ENCODE measurements around the gene RSKR.
A peak's percentile ranks its signal among the peaks of the same experiment; 100 is the strongest.
"Not testable (repeated sequence)": the region's sequence is repeated elsewhere in the genome, so short reads cannot be mapped to it uniquely, and the experiment has no call there.

The RSKR gene

DNA sequence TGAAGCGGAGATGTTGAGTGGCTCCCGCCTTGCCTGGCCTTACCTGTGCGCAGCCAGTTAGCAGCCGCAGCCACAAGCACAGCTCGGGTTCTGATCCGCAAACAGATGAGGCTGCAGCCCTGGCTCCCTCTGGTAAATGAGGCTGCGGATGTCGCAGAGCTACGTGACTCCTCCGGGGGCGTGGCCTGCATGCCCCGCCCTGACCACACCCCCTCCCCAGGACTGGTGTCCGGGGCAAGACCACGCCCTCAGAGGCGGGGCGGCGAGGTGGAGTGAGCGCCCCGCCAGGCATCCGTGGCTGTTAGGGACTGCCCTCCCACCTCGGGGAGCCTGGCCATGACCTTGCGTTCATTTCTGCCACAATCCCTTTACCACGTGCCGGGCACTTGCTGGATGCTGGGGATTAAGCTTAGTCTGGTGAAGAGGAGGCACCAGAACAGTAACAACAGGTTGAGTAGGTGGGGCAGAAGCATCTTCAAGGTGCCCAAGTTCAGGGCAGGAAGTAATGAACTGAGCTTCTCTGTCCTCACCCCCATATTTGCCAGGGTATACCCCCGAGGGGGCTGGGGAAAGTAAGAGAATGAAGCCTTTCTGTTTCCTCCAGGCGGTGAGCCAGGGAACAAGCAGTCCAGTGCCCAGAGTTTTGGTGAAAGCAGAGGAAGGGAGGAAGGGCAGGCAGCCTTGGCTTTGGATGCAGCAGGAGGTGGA, 37.1 kb downstream of the RSKR start, which contains the start of gene ALDOC:
Gene ALDOC (minus strand): TSS at position 138 of the 708 bp plus-strand sequence. CDS start 1,363 bp downstream, outside the sequence.
- DNase-seq: peak; percentile 97

GRCh38 chr17:28576016-28576415, 38.0 kb downstream of the RSKR start:
- not testable (repeated sequence) for DNase-seq

DNA sequence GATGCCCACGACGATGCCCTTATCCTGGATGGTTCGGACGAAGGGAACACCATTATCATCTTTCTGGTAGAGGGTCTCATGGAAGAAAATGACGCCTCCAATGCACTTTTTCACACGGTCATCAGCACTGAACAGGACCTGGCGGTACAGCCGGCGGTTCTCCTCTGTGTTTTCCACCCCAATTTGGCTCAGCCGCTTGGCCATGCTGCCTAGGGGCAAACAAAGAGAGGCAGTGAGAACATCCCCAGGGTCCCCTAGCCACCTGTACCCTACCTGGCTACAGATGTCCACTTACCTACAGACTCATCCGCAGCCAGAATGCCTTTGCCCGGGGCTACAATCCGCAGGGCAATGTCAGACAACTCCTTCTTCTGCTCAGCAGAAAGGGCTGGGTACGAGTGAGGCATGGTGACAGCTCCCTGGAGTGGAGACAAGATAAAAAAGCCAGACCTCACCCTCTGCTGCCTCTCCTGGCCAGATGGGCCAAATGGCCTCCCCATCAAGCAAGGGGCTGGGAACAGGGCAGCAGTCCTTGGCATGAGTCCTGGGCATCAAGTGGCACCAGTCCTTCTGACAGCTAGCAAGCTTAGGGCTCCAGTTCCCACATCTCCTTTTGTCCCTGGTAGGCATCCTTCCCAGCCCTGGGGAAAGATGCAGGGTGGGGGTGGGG, 38.7 kb downstream of the RSKR start:
- no peak for DNase-seq

GRCh38 chr17:28574526-28574925, 39.5 kb downstream of the RSKR start:
- DNase-seq: no peak

- DNase-seq: no peak
Measured at GRCh38 chr17:28573966-28574480, 40.0 kb downstream of the RSKR start.

DNA sequence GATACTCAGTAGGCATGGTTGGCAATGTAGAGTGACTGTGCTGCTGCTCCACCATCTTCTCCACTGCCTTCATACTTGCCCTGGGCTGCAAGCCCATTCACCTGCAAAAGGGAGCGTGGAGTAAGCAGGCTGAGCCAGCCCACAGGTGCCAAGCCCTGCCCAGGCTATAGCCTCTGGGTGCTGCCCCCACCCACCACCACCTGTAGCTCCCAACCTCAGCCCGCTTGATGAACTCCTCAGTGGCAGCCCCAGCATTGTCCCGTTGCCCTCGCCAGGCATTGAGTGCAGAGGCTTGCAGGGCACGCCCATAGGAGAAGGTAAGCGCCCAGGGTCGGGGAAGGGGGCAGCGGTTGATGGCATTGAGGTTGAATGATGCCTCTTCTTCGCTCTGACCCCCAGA, 40.5 kb downstream of the RSKR start:
- no peak for DNase-seq

DNA sequence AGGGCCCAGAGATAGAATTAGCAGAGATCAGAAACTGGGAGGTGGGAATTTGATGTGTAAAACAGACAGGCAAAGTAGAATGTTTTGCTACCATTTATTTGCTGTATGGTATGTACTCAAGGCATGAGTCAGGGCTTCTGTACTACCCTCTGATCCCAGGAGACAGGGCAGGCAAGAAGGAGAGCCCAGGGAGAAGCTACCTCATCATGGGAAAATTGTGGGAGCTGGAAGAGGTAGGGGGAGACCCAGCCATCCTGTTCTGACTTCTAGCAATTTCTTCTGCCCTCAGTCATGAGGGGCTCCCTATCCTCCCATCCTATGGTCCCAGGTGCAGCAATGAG, 41.0 kb downstream of the RSKR start:
- no peak for DNase-seq

DNA sequence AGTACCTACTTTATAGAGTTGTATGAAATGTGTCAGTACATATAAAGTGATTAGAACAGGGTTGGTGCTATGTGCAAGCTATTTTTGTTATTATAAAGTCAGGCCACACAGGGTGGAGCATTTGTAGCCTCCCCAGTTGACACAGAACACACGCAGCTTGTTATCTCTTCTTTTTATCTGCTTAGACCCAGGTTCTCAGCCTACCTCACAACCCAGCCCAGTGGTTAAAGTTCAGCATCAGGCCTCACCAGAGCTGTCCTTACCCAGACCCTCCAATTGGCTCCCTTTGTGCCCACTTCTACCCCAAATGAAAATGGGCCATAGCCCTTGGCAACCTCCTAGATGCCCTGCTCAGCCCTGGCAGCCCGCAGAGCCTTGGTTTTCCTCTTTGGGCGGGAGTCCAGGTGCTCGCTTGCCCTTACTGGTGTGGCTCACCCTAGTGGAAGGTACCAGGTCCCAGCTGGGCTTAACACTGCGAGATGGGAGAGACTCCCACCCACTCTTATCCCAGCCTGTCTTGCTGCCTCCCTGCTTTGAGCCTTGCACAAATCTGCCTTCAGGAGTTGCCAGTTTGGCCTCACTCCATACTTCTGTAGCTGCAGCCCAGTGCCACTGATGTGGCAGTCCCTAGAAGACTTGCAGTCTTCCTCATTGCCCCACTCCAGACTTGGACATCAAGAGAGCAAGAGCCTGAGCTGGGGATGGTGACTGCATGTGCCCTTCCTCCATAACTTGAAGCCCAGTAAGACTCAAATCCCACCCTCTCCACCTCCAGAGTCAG, 41.5 kb downstream of the RSKR start:
- DNase-seq: no peak

- DNase-seq: peak; percentile 82
Measured at GRCh38 chr17:28571361-28572122, 42.4 kb downstream of the RSKR start, which contains the start of gene PIGS. TSS of gene PIGS (minus strand) at chr17:28571524. CDS start at chr17:28571496, 28 bp downstream.

DNA sequence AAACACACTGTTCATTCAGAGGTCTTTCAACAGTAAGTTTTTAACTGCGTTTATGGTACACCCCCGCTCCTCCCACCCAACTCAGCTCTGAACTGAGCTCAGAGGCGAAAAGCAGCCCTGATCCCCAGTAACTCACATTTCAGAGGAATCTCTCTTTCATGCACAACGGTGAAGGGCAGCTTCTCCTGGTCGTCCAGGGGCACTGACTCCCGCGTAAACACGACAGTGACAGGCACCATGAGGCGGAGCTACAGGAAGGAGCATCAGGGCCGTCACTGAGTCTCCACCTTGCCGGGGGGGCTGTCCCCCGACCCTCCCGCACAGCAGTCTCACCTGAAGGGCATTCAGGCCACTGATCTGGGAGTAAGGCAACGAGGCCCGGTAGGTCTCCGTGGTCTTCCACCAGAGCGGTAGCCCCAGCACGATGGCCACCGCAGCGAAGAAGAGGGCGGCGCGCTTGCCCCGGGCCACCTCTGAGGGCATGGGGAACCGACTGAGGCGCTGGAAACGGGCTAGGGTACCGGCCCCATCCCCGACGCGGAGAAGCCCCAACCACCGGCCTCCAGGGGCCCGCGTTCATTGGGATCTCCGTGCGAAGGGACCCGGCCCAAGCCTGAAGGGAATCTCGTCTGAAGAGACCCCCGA, 43.1 kb downstream of the RSKR start:
- peak; percentile 46 for DNase-seq

- no peak for DNase-seq
Measured at GRCh38 chr17:28569446-28569845, 44.5 kb downstream of the RSKR start.

DNA sequence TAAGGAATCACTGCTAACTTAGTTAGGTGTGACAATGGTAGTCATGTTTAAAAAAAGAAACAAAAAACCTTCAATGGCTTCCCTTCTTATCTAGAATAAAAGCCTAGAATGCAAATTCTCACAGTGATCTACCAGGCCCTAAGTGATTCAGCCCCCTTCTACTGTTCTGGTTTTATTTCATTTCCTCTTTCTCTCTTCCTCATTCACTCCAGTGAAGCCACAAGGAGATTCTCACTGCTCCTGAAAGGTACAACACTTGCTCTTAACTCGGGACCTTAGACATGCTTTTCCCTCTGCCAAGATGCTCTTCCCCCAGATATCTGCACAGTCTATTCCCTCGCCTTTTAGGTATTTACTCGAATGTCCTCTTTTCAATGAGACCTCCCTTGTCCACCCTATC, 46.4 kb downstream of the RSKR start:
- no peak for DNase-seq

DNA sequence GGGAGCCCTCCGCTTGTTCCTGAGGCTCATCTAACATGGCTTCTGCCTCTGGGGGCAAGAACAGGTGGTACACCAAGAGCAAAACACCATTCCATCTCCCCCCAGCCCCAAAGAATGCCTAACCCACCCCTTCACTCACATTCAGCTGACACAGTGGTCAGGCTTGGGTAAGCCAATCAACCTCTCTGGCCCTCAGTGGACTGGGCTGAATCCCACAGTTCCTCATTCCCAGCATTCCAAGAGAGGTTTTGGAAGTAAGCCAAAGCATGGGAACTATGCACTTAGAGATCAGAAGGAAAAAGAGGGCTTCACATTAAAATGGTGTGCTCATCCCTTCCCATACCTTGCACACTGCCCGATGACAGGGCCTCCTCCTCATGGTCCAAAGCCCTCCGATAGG, 50.5 kb downstream of the RSKR start:
- no peak for DNase-seq
